Measurements from ENCODE around the gene AFF3.

- TF ChIP-seq, protein P1, sequence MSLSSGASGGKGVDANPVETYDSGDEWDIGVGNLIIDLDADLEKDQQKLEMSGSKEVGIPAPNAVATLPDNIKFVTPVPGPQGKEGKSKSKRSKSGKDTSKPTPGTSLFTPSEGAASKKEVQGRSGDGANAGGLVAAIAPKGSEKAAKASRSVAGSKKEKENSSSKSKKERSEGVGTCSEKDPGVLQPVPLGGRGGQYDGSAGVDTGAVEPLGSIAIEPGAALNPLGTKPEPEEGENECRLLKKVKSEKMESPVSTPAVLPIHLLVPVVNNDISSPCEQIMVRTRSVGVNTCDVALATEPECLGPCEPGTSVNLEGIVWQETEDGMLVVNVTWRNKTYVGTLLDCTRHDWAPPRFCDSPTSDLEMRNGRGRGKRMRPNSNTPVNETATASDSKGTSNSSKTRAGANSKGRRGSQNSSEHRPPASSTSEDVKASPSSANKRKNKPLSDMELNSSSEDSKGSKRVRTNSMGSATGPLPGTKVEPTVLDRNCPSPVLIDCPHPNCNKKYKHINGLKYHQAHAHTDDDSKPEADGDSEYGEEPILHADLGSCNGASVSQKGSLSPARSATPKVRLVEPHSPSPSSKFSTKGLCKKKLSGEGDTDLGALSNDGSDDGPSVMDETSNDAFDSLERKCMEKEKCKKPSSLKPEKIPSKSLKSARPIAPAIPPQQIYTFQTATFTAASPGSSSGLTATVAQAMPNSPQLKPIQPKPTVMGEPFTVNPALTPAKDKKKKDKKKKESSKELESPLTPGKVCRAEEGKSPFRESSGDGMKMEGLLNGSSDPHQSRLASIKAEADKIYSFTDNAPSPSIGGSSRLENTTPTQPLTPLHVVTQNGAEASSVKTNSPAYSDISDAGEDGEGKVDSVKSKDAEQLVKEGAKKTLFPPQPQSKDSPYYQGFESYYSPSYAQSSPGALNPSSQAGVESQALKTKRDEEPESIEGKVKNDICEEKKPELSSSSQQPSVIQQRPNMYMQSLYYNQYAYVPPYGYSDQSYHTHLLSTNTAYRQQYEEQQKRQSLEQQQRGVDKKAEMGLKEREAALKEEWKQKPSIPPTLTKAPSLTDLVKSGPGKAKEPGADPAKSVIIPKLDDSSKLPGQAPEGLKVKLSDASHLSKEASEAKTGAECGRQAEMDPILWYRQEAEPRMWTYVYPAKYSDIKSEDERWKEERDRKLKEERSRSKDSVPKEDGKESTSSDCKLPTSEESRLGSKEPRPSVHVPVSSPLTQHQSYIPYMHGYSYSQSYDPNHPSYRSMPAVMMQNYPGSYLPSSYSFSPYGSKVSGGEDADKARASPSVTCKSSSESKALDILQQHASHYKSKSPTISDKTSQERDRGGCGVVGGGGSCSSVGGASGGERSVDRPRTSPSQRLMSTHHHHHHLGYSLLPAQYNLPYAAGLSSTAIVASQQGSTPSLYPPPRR (CRISPR knock-in tag; IDR thresholded peaks at IDR 0.05; ENCODE audit: borderline replicate concordance): no peak
- TF ChIP-seq CTCF (CRISPR knock-in tag; IDR thresholded peaks at IDR 0.05) (no peak), HCFC1 (IDR thresholded peaks at IDR 0.05; ENCODE audit: low read depth, low read length) (no peak), ATF7-NPFF (CRISPR knock-in tag; IDR thresholded peaks at IDR 0.05; ENCODE audit: low read depth) (no peak), ZFP41 (CRISPR knock-in tag; IDR thresholded peaks at IDR 0.05; ENCODE audit: borderline replicate concordance) (no peak), ZNF274 (CRISPR knock-in tag; IDR thresholded peaks at IDR 0.05) (no peak), SAFB2 (CRISPR knock-in tag; IDR thresholded peaks at IDR 0.05; ENCODE audit: borderline replicate concordance, low read depth) (no peak), RBAK (CRISPR knock-in tag; IDR thresholded peaks at IDR 0.05) (no peak), SMC3 (IDR thresholded peaks at IDR 0.05; ENCODE audit: low read length) (no peak), PLRG1 (conservative IDR thresholded peaks at IDR 0.05) (no peak), EZH2 (conservative IDR thresholded peaks at IDR 0.05; ENCODE audit: low read depth, low read length) (no peak), RNF2 (conservative IDR thresholded peaks at IDR 0.05; ENCODE audit: low read depth) (no peak), ZUFSP (CRISPR knock-in tag; IDR thresholded peaks at IDR 0.05; ENCODE audit: borderline replicate concordance) (no peak), ZNF329 (CRISPR knock-in tag; IDR thresholded peaks at IDR 0.05; ENCODE audit: low read depth) (no peak)
These were observed 261.5 kb downstream of the AFF3 start for GRCh38 chr2:99880964-99881294.

Data from HepG2 (cell line).